Activated naive CD4-positive, alpha-beta T cell treated with anti-CD3 and anti-CD28 coated beads for 36 hours (primary cell): Measurements from ENCODE around the gene CPT1C. TPM values are rescaled to one million over a fixed set of nuclear protein-coding genes. Genes with fewer than 3 reads are reported as not detected.

Source experiments
- CTCF ChIA-PET: fragments of 350-600 bp; sonication (Branson Sonifier 250); formaldehyde crosslinking; loops from one replicate; lab custom pipeline; 2021; ENCODE audit warnings: antibody characterized with exemption; lab: Charles Lee
- DNase-seq: peaks from one replicate; pipeline ENCODE4 v3.0.0-alpha.2; 2020
- H3K27ac Mint-ChIP-seq: one replicate; pipeline ENCODE4 v1.8.0; 2021; ENCODE audit warnings: mild to moderate bottlenecking, mixed read lengths
- H3K27me3 Mint-ChIP-seq: one replicate; pipeline ENCODE4 v1.8.0; 2021; ENCODE audit warnings: low read depth, mixed read lengths
- H3K36me3 Mint-ChIP-seq: one replicate; pipeline ENCODE4 v1.8.0; 2021; ENCODE audit warnings: low read depth, mixed read lengths
- H3K4me1 Mint-ChIP-seq: one replicate; pipeline ENCODE4 v1.8.0; 2021; ENCODE audit warnings: low read depth, mixed read lengths
- H3K4me3 Mint-ChIP-seq: one replicate; pipeline ENCODE4 v1.8.0; 2021; ENCODE audit warnings: mild to moderate bottlenecking, moderate library complexity, mixed read lengths
- H3K9me3 Mint-ChIP-seq: one replicate; pipeline ENCODE4 v1.8.0; 2021; ENCODE audit warnings: mixed read lengths
- intact Hi-C: fragments of 100-400 bp; cut with micrococcal nuclease; formaldehyde crosslinking; loops from one replicate; pipeline ENCODE4 v1.15.1; 2023
- total RNA-seq, 2 experiments: library from RNA; stranded (reverse); gene quantifications; one replicate each; pipeline ENCODE4 v1.2.3, GENCODE V29; 2021

CPT1C gene
- under 1 TPM; 0.32 to 0.48 TPM for total RNA-seq

DNA sequence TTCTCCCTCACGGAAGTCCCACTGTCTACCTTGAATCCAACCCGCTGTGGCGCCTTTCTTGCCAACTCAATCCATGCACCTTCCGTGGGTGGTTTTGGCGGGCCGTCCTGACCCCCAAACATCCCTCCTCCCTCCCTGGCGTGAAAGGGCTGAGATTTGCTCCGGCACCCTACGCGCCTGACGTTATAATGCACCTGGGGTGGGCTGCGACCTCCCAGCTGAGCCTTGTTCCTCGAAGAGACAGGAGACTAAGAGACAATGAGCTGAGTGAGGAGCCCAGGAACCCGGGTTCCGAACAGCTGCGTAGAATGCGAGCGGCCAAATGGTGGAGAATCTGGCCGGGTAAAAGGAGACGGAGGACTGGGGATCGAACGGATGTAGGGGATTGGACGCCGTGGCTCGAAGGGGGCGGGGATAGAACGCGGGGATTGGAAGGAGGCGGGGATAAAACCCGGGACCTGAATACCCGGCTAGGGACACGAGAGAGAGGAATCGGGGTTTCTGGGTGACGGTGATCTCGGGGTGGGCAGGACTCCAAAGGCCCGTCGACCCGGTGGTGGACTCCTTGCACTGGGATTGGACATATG, at the start of gene CPT1C:
TSS of gene CPT1C (plus strand) at position 461 of the 587 bp plus-strand sequence. CDS start 1,137 bp downstream, outside the sequence.
- Mint-ChIP-seq H3K27ac (no peak within 1 kb of the TSS), H3K4me3 (peak within 1 kb of the TSS; percentile 70), H3K27me3 (peaks cover 13% of the 10 kb centered on the region), H3K4me1 (peaks cover 27% of the 10 kb centered on the region), H3K36me3 (peaks cover 11% of the 10 kb centered on the region), H3K9me3 (no peaks in the 10 kb centered on the region)
- intact Hi-C loops, result no loop called here
- peak; percentile 70 for DNase-seq
- CTCF ChIA-PET, result interaction anchor here (0.6 to 1.0 kb wide), 3 partner anchors 20 to 128 kb away, joined by 3 to 4 read pairs (median 4); partner anchors contain the start of gene AP2A1

DNA sequence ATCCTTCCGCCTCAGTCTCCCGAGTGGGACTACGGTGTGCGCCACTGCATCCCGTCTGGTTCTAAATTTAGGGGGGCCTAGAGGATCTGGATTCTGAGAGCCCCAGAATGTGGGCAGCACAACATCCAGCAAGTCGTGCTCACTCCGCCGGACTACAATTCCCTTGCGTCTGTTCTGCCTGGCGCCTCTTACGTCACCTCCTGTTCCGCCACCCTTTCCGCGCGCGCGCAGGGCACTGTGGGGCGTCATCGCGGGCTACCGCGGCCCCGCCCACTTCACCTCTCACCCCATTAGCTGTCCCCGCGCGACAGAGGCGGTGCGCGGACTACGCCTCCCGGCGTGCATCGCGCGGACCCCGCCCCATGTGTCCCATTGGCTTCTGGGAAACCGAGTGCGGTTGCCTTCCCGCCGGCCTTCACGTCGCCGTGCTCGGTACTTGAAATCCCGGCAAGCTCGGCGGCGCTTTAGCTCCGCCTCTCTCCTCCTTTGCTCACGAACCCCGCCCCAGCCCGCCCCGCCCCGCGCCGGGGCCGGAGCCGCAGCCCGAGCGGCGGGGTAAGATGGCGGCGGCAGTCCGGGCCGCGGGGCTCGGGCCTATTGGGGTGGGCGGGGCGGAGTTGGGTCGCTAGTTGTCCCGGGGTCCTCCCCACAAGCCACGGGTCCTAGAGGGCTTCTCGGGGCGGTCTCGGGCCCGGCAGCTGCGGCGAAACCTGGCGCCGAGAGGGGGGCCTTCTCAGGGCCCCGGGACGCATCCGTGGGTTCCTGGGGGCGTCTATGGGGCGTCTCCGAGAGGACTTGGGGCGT, 49.0 kb upstream of the CPT1C start, which contains the start of gene SCAF1:
TSS of gene SCAF1 (plus strand) at position 522 of the 804 bp plus-strand sequence. CDS start 2,818 bp downstream, outside the sequence.
- peak; percentile 99 for DNase-seq
- CTCF ChIA-PET, result interaction anchor here (0.6 kb wide), 1 partner anchor 55 kb away, joined by 5 read pairs; no protein-coding TSS in a partner anchor
- H3K4me1 Mint-ChIP-seq, result peaks cover 46% of the 10 kb centered on the region

DNA sequence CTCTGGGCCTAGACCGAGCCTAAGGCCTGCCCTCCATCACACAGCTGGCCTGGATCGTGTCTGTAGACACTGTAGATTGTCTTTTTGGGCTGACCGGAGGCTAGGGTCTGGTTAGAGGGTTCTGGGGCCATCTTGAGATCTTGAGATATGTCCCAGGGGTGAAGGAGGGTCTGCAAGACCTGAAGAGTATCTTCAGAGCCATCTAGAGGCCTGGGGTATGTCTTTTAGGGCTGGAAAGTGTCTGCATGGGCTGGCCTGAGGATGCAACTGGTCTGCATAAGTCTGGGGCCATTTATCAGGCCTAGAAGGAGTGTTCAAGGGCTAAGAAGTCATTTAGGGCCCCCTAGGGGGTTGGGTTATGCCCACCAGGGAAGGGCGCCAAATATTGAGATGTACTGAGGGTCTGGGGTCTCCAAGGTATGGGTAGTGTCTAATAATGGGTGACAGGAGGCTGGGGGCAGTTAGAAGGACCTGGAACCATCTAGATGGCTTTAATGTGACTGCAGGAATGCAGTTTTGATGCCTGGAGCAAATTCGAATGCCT, 48.4 kb upstream of the CPT1C start:
- no peak for DNase-seq
- CTCF ChIA-PET, result interaction anchor here (0.6 to 1.4 kb wide), 2 partner anchors 30 to 56 kb away, joined by 5 to 6 read pairs; no protein-coding TSS in a partner anchor
- intact Hi-C loops, result loop anchor here (1.0 kb wide), 1 partner anchor 171 kb away; the partner anchor contains the start of gene FUZ
- peaks cover 14% of the 10 kb centered on the region for H3K36me3 Mint-ChIP-seq
- no peaks in the 10 kb centered on the region for H3K9me3 Mint-ChIP-seq
- H3K4me1 Mint-ChIP-seq, result peaks cover 46% of the 10 kb centered on the region
- H3K27me3 Mint-ChIP-seq, result no peaks in the 10 kb centered on the region
- peak overlapping the region; percentile 90 for H3K27ac Mint-ChIP-seq
- H3K4me3 Mint-ChIP-seq, result peak overlapping the region; percentile 99

More for the DNA sequence above, 49.0 kb upstream of the CPT1C start, which contains the start of gene SCAF1:
- intact Hi-C loops, result loop anchor here (1.0 to 2.0 kb wide), 6 partner anchors 115 to 743 kb away; partner anchors contain the start of genes AKT1S1, FUZ, POLD1 and RPL13A
- peak within 1 kb of the TSS; percentile 99 for H3K27ac Mint-ChIP-seq
- peaks cover 13% of the 10 kb centered on the region for H3K36me3 Mint-ChIP-seq
- no peaks in the 10 kb centered on the region for H3K27me3 Mint-ChIP-seq
- no peaks in the 10 kb centered on the region for H3K9me3 Mint-ChIP-seq
- H3K4me3 Mint-ChIP-seq, result peak within 1 kb of the TSS; percentile 99

DNA sequence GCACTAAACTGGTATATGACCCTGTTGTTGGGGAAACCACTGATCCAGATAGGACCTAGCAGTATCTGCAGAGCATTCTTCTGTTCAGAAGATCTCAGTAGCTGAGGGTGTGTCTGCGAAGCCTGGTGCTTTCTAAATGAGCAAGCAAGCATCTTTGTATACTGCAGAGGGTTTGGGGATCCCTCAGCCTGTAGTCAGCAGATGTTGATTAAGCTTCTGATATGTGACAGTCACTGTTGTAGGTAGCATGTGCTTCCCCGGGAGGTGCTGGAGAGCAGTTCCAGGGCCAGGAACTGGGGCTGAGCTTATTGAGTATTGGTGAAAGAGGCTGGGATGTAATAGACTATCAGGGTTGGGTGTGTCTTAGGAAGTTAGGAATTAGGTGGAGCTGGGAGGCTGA, 47.5 kb upstream of the CPT1C start:
- CTCF ChIA-PET, result interaction anchor here (1.3 to 1.4 kb wide), 3 partner anchors 21 to 50 kb away, joined by 3 to 7 read pairs (median 6); no protein-coding TSS in a partner anchor
- intact Hi-C loops, result no loop called here
- no peaks in the 10 kb centered on the region for H3K9me3 Mint-ChIP-seq
- peak overlapping the region; percentile 32 for H3K27ac Mint-ChIP-seq
- no peaks in the 10 kb centered on the region for H3K27me3 Mint-ChIP-seq
- peak overlapping the region; percentile 99 for H3K4me3 Mint-ChIP-seq
- peaks cover 40% of the 10 kb centered on the region for H3K4me1 Mint-ChIP-seq
- H3K36me3 Mint-ChIP-seq, result peaks cover 14% of the 10 kb centered on the region
- DNase-seq, result peak; percentile 52

DNA sequence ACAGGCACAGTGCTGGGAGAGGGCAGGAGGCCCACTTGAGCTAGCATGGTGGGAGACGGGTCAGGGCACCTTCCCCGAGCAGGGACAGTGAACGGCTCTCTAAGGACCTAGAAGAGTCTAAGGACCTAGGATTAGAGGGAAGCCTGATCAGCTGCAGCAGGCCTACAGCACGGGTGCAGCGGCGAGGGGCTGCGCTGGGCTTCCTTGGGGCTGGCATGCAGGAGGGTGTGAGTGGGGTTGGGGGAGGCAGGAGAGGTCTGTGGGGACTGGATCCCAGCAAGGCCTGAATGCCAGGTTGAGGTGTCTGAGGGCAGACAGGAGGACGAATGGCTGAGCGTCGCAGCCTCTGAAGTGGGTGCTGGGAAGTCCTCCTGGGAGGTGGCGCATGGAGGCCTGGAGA, 45.3 kb upstream of the CPT1C start:
- peak overlapping the region; percentile 30 for H3K27ac Mint-ChIP-seq
- peaks cover 14% of the 10 kb centered on the region for H3K36me3 Mint-ChIP-seq
- intact Hi-C loops, result no loop called here

DNA sequence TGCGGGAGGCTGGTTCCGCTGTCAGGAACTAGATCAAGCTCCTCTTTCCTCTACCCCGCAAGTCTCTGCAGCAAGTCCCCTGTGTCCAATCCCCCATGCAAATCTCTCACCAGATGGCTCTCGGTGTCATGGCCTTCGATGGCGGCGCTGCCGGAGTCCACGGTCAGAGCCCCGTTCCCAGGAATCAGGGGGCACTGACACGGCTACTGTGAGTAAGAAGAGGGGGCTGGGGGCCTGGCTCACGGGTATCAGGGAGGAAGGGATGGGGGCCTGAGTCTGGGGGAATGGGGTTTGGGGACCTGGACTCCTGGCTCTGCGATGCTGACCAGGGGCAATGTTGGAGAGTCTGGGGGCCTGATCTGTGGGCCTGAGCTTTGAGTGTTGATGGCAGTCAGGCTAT, 44.9 kb upstream of the CPT1C start:
- Mint-ChIP-seq H3K27me3 (no peaks in the 10 kb centered on the region), H3K4me1 (peaks cover 28% of the 10 kb centered on the region), H3K27ac (no peak overlapping the region), H3K4me3 (no peak overlapping the region), H3K9me3 (no peaks in the 10 kb centered on the region), H3K36me3 (peaks cover 16% of the 10 kb centered on the region)
- intact Hi-C loops, result no loop called here
- no peak for DNase-seq
- CTCF ChIA-PET, result interaction anchor here (1.4 kb wide), 1 partner anchor 27 kb away, joined by 5 read pairs; no protein-coding TSS in a partner anchor

More for the DNA sequence above, 45.3 kb upstream of the CPT1C start:
- H3K4me1 Mint-ChIP-seq, result peaks cover 28% of the 10 kb centered on the region
- H3K27me3 Mint-ChIP-seq, result no peaks in the 10 kb centered on the region
- DNase-seq, result no peak
- H3K9me3 Mint-ChIP-seq, result no peaks in the 10 kb centered on the region
- H3K4me3 Mint-ChIP-seq, result no peak overlapping the region
- CTCF ChIA-PET, result interaction anchor here (1.4 kb wide), 1 partner anchor 28 kb away, joined by 5 read pairs; no protein-coding TSS in a partner anchor

DNA sequence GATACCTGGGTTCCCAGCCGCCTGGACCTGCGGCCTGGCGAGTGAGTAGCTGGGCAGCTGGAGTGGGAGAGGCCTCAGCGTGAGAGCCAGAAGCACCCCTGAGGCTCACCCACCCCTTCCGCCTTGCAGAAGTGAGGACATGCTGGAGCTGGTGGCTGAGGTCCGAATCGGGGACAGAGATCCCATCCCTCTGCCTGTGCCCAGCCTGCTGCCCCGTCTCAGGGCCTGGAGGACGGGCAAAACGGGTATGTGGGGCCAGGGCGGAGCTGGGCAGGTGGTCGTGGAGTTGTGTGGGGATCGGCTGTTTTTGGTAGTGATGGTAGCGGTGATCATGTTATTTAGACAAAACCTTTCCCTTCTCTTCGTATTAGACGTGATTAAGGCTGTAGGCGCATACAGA, 44.3 kb upstream of the CPT1C start:
- CTCF ChIA-PET, result no interaction called here
- peaks cover 16% of the 10 kb centered on the region for H3K36me3 Mint-ChIP-seq
- intact Hi-C loops, result no loop called here
- H3K27me3 Mint-ChIP-seq, result no peaks in the 10 kb centered on the region
- peaks cover 28% of the 10 kb centered on the region for H3K4me1 Mint-ChIP-seq
- H3K9me3 Mint-ChIP-seq, result no peaks in the 10 kb centered on the region
- no peak overlapping the region for H3K27ac Mint-ChIP-seq
- H3K4me3 Mint-ChIP-seq, result no peak overlapping the region
- DNase-seq, result no peak

DNA sequence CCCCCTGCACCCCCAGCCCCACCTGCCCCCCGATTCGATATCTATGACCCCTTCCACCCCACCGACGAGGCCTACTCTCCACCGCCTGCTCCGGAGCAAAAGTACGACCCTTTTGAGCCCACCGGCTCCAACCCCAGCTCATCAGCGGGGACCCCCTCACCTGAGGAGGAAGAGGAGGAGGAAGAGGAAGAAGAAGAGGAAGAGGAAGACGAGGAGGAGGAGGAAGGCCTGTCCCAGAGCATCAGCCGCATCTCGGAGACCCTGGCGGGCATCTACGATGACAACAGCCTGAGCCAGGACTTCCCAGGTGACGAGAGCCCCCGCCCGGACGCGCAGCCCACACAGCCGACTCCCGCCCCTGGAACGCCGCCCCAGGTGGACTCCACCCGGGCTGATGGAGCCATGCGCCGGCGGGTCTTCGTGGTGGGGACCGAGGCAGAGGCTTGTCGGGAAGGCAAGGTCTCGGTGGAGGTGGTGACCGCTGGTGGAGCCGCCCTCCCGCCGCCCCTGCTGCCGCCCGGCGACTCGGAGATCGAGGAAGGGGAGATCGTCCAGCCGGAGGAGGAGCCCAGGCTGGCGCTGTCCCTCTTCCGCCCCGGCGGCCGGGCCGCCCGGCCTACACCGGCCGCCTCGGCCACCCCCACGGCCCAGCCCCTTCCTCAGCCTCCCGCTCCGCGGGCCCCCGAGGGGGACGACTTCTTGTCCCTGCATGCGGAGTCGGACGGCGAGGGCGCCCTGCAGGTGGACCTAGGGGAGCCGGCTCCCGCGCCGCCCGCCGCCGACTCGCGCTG, 39.7 kb upstream of the CPT1C start:
- Mint-ChIP-seq H3K4me3 (no peak overlapping the region), H3K9me3 (no peaks in the 10 kb centered on the region), H3K4me1 (no peaks in the 10 kb centered on the region), H3K27me3 (no peaks in the 10 kb centered on the region), H3K27ac (no peak overlapping the region), H3K36me3 (peaks cover 16% of the 10 kb centered on the region)
- CTCF ChIA-PET, result no interaction called here
- DNase-seq, result no peak
- intact Hi-C loops, result no loop called here

DNA sequence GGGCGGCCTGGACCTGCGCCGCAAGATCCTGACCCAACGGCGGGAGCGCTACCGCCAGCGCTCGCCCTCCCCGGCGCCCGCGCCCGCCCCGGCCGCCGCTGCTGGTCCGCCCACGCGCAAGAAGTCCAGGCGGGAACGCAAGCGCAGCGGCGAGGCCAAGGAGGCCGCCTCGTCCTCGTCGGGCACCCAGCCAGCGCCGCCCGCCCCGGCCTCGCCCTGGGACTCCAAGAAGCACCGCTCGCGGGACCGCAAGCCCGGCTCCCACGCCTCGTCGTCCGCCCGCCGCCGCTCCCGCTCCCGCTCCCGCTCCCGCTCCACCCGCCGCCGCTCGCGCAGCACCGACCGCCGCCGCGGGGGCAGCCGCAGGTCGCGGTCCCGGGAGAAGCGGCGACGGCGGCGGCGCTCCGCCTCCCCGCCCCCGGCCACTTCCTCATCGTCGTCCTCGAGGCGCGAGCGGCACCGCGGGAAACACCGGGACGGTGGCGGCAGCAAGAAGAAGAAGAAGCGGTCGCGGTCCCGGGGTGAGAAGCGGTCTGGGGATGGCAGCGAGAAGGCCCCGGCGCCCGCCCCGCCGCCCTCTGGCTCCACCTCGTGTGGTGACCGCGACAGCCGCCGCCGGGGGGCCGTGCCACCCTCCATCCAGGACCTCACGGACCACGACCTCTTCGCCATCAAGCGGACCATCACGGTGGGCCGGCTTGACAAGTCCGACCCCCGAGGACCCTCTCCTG, 38.9 kb upstream of the CPT1C start:
- DNase-seq, result no peak
- no peaks in the 10 kb centered on the region for H3K9me3 Mint-ChIP-seq
- no peak overlapping the region for H3K27ac Mint-ChIP-seq
- H3K36me3 Mint-ChIP-seq, result peaks cover 16% of the 10 kb centered on the region
- H3K4me3 Mint-ChIP-seq, result no peak overlapping the region
- intact Hi-C loops, result no loop called here
- H3K4me1 Mint-ChIP-seq, result no peaks in the 10 kb centered on the region
- H3K27me3 Mint-ChIP-seq, result no peaks in the 10 kb centered on the region
- CTCF ChIA-PET, result no interaction called here

DNA sequence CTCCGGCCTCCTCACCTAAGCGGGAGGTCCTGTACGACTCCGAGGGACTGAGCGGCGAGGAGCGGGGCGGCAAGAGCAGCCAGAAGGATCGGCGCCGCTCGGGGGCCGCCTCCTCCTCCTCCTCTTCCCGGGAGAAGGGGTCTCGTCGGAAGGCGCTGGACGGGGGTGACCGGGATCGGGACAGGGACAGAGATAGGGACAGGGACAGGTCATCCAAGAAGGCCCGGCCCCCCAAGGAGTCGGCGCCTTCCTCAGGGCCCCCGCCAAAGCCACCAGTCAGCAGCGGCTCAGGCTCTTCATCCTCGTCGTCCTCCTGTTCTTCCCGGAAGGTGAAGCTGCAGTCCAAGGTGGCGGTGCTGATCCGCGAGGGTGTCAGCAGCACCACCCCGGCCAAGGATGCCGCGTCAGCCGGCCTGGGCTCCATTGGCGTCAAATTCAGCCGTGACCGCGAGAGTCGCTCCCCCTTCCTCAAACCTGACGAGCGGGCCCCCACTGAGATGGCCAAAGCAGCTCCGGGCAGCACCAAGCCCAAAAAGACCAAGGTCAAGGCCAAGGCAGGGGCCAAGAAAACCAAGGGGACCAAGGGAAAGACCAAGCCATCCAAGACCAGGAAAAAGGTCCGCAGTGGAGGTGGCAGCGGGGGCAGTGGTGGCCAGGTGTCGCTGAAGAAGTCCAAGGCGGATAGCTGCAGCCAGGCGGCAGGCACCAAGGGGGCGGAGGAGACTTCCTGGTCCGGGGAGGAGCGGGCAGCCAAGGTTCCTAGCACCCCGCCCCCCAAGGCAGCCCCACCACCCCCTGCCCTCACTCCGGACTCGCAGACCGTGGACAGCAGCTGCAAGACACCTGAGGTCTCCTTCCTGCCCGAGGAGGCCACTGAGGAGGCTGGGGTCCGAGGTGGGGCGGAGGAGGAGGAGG, 38.1 kb upstream of the CPT1C start:
- H3K27me3 Mint-ChIP-seq, result no peaks in the 10 kb centered on the region
- H3K9me3 Mint-ChIP-seq, result no peaks in the 10 kb centered on the region
- no peak for DNase-seq
- H3K4me1 Mint-ChIP-seq, result no peaks in the 10 kb centered on the region
- H3K4me3 Mint-ChIP-seq, result no peak overlapping the region
- peaks cover 18% of the 10 kb centered on the region for H3K36me3 Mint-ChIP-seq
- intact Hi-C loops, result no loop called here
- CTCF ChIA-PET, result no interaction called here
- no peak overlapping the region for H3K27ac Mint-ChIP-seq
